Esophagus muscularis mucosa (tissue), 3 donors: Measurements from ENCODE around the gene TFF2.

Experiments
- CTCF ChIP-seq, 3 experiments: fragments of 200-600 bp in 2 of 3; fragments of 450-650 bp in 1 of 3; sonication (generic) in 2 of 3; IDR thresholded peaks; one replicate each; pipeline ENCODE4 v1.5.1; 2017 to 2019; ENCODE audit warnings: antibody characterized with exemption in 3 of 3, mild to moderate bottlenecking in 2 of 3, moderate library complexity in 1 of 3
- POLR2AphosphoS5 ChIP-seq, 2 donors: sonication (generic); formaldehyde crosslinking; IDR thresholded peaks; one replicate each; pipeline ENCODE4 v1.6.1; 2017; ENCODE audit warnings: antibody characterized with exemption in 2 of 2

GRCh38 chr21:42363312-42363711 lies 12.5 kb upstream of the TFF2 start:
- TF ChIP-seq POLR2AphosphoS5 (IDR thresholded peaks at IDR 0.05) (no peak), CTCF (IDR thresholded peaks at IDR 0.05) (no peak)
